GM18519 (cell line): ENCODE measurements around the gene LPP.
A peak's percentile ranks its signal among the peaks of the same experiment; 100 is the strongest.

Source experiments
- ATAC-seq: cut with Tn5 transposase; IDR thresholded peaks from one replicate; pipeline ENCODE4 v1.9.1; 2021; ENCODE audit warnings: mild to moderate bottlenecking, moderate library complexity; ENCODE audit not compliant: unreplicated experiment, low FRiP score

LPP gene

GRCh38 chr3:188380722-188381121 is 226.8 kb downstream of the LPP start:
- no peak for ATAC-seq

- ATAC-seq = no peak
These were observed 229.8 kb downstream of the LPP start for GRCh38 chr3:188383748-188384147.

- ATAC-seq = no peak
These were observed 231.3 kb downstream of the LPP start for GRCh38 chr3:188385295-188385694.

- ATAC-seq = peak; percentile 93
These were observed 235.9 kb downstream of the LPP start for GRCh38 chr3:188389711-188390342.

- ATAC-seq = peak; percentile 12
These were observed 236.4 kb downstream of the LPP start for GRCh38 chr3:188390343-188390718.

- no peak for ATAC-seq
These were observed 237.0 kb downstream of the LPP start for GRCh38 chr3:188390775-188391443.

- ATAC-seq = no peak
These were observed 237.6 kb downstream of the LPP start for GRCh38 chr3:188391592-188391991.

- no peak for ATAC-seq
These were observed 238.1 kb downstream of the LPP start for GRCh38 chr3:188392076-188392475.

- no peak for ATAC-seq
These were observed 240.7 kb downstream of the LPP start for GRCh38 chr3:188394623-188395022.

GRCh38 chr3:188396251-188396650 is 242.3 kb downstream of the LPP start:
- ATAC-seq = no peak

- no peak for ATAC-seq
These were observed 242.9 kb downstream of the LPP start for GRCh38 chr3:188396900-188397299.

GRCh38 chr3:188397766-188398705 is 244.1 kb downstream of the LPP start:
- no peak for ATAC-seq

GRCh38 chr3:188400494-188401243 is 246.7 kb downstream of the LPP start:
- ATAC-seq = peak; percentile 92

- ATAC-seq = no peak
These were observed 247.5 kb downstream of the LPP start for GRCh38 chr3:188401244-188401993.

GRCh38 chr3:188402229-188402628 is 248.3 kb downstream of the LPP start:
- ATAC-seq = no peak

GRCh38 chr3:188403404-188403803 is 249.4 kb downstream of the LPP start:
- ATAC-seq = no peak

GRCh38 chr3:188404124-188404523 is 250.2 kb downstream of the LPP start:
- ATAC-seq = no peak

- no peak for ATAC-seq
These were observed 250.7 kb downstream of the LPP start for GRCh38 chr3:188404701-188405100.

GRCh38 chr3:188407158-188407880 is 253.4 kb downstream of the LPP start:
- ATAC-seq = no peak
